ENCODE results near the gene ITM2B.
"Not testable (repeated sequence)": the region's sequence is repeated elsewhere in the genome, so short reads cannot be mapped to it uniquely, and the experiment has no call there.

The ITM2B gene

GRCh38 chr13:48236528-48237353, 3.7 kb downstream of the ITM2B start:
- TF ChIP-seq CTCF (IDR thresholded peaks at IDR 0.05; ENCODE audit: insufficient read depth, low read length, poor library complexity, severe bottlenecking): no peak
- Histone ChIP-seq H3K4me3 (replicated peaks; ENCODE audit: low read depth, low read length) (no peak overlapping the region), H3K27me3 (replicated peaks; ENCODE audit: control insufficient read depth, insufficient read depth, low read length) (no peaks in the 10 kb centered on the region; the same call in none of the 2 replicates), H3K36me3 (ENCODE audit: control insufficient read depth, insufficient read depth, low read length) (no peaks in the 10 kb centered on the region; the same call in 1 of the 2 replicates)
- no peak for DNase-seq (ENCODE audit: extremely low read depth, insufficient read length)

GRCh38 chr13:48239369-48239768, 6.4 kb downstream of the ITM2B start:
- not testable (repeated sequence) for H3K27me3 ChIP-seq (replicated peaks; ENCODE audit: control insufficient read depth, insufficient read depth, low read length); DNase-seq (ENCODE audit: extremely low read depth, insufficient read length); H3K4me3 ChIP-seq (replicated peaks; ENCODE audit: low read depth, low read length); H3K36me3 ChIP-seq (ENCODE audit: control insufficient read depth, insufficient read depth, low read length)

- no peak for DNase-seq (ENCODE audit: extremely low read depth, insufficient read length)
- Histone ChIP-seq H3K27me3 (replicated peaks; ENCODE audit: control insufficient read depth, insufficient read depth, low read length) (no peaks in the 10 kb centered on the region), H3K4me3 (replicated peaks; ENCODE audit: low read depth, low read length) (no peak overlapping the region), H3K36me3 (ENCODE audit: control insufficient read depth, insufficient read depth, low read length) (no peaks in the 10 kb centered on the region)
- no peak for TF ChIP-seq CTCF (IDR thresholded peaks at IDR 0.05; ENCODE audit: insufficient read depth, low read length, poor library complexity, severe bottlenecking)
These were observed 8.6 kb downstream of the ITM2B start for GRCh38 chr13:48241651-48242050.

GRCh38 chr13:48242677-48243076, 9.7 kb downstream of the ITM2B start:
- no peak for TF ChIP-seq CTCF (IDR thresholded peaks at IDR 0.05; ENCODE audit: insufficient read depth, low read length, poor library complexity, severe bottlenecking)
- H3K4me3 ChIP-seq (replicated peaks; ENCODE audit: low read depth, low read length): no peak overlapping the region
- no peaks in the 10 kb centered on the region for H3K36me3 ChIP-seq (ENCODE audit: control insufficient read depth, insufficient read depth, low read length)
- DNase-seq (ENCODE audit: extremely low read depth, insufficient read length): no peak
- no peaks in the 10 kb centered on the region for H3K27me3 ChIP-seq (replicated peaks; ENCODE audit: control insufficient read depth, insufficient read depth, low read length)

- DNase-seq (ENCODE audit: extremely low read depth, insufficient read length): no peak
- TF ChIP-seq CTCF (IDR thresholded peaks at IDR 0.05; ENCODE audit: insufficient read depth, low read length, poor library complexity, severe bottlenecking): no peak
- no peaks in the 10 kb centered on the region for H3K36me3 ChIP-seq (ENCODE audit: control insufficient read depth, insufficient read depth, low read length)
- no peaks in the 10 kb centered on the region for H3K27me3 ChIP-seq (replicated peaks; ENCODE audit: control insufficient read depth, insufficient read depth, low read length)
- H3K4me3 ChIP-seq (replicated peaks; ENCODE audit: low read depth, low read length): no peak overlapping the region
These were observed 11.2 kb downstream of the ITM2B start for GRCh38 chr13:48244159-48244558.

- no peak for TF ChIP-seq CTCF (IDR thresholded peaks at IDR 0.05; ENCODE audit: insufficient read depth, low read length, poor library complexity, severe bottlenecking)
- Histone ChIP-seq H3K36me3 (ENCODE audit: control insufficient read depth, insufficient read depth, low read length) (no peaks in the 10 kb centered on the region), H3K4me3 (replicated peaks; ENCODE audit: low read depth, low read length) (no peak overlapping the region), H3K27me3 (replicated peaks; ENCODE audit: control insufficient read depth, insufficient read depth, low read length) (no peaks in the 10 kb centered on the region)
- DNase-seq (ENCODE audit: extremely low read depth, insufficient read length): no peak
These were observed 13.1 kb downstream of the ITM2B start for GRCh38 chr13:48246102-48246501.
